ENCODE data around the gene SH3RF1.

DNA sequence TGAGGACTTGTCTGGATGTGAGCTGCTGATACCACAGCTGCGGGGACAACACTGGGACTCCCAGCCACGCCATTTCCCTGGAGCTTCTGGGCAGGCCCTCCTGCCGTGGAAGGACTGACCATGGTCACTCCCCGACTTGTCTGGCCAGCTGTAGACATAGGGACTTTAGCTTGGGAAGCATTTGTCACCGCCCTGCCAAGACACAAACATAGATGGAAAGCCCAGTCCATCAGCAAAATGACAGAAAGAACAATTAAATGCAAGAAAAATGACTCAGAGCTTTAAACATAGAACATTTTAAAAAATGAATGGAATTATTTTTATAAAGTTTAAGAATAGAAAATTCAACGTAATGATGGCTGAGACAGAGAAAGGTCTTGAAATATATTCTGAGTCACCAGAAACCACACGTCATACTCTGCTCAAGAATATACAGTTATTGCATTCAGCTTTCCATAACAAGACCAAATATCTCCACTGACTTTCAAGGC lies 153.1 kb downstream of the SH3RF1 start:
- TF ChIP-seq, protein P1, sequence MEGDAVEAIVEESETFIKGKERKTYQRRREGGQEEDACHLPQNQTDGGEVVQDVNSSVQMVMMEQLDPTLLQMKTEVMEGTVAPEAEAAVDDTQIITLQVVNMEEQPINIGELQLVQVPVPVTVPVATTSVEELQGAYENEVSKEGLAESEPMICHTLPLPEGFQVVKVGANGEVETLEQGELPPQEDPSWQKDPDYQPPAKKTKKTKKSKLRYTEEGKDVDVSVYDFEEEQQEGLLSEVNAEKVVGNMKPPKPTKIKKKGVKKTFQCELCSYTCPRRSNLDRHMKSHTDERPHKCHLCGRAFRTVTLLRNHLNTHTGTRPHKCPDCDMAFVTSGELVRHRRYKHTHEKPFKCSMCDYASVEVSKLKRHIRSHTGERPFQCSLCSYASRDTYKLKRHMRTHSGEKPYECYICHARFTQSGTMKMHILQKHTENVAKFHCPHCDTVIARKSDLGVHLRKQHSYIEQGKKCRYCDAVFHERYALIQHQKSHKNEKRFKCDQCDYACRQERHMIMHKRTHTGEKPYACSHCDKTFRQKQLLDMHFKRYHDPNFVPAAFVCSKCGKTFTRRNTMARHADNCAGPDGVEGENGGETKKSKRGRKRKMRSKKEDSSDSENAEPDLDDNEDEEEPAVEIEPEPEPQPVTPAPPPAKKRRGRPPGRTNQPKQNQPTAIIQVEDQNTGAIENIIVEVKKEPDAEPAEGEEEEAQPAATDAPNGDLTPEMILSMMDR (IDR thresholded peaks at IDR 0.05), result no peak
- no peak for TF ChIP-seq POLR2A (IDR thresholded peaks at IDR 0.05)

All from uterus (tissue), 2 donors.